HEK293T (cell line): ENCODE results near the gene C2.

Experiments
- CTCF ChIA-PET: fragments of 350-600 bp; formaldehyde crosslinking; extraction: SDS; loops from one replicate; lab custom pipeline; 2021; ENCODE audit warnings: antibody characterized with exemption, inconsistent platforms; lab: Yijun Ruan, JAX
- POLR2A ChIA-PET: fragments of 350-600 bp; formaldehyde crosslinking; extraction: SDS; loops from one replicate; lab custom pipeline; 2020; ENCODE audit warnings: antibody characterized with exemption, inconsistent platforms; lab: Yijun Ruan, JAX
- DNase-seq: peaks from one replicate; pipeline ENCODE4 v3.0.0; 2012; ENCODE audit warnings: mixed read lengths; ENCODE audit errors: extremely low spot score
- ARNT ChIP-seq: fragments of 450-650 bp; IDR thresholded peaks from 2 replicates; pipeline ENCODE4 v1.6.1; 2017; ENCODE audit warnings: mild to moderate bottlenecking
- BHLHE40 ChIP-seq: fragments of 450-650 bp; IDR thresholded peaks from 2 replicates; pipeline ENCODE4 v1.6.1; 2016; ENCODE audit warnings: mild to moderate bottlenecking, moderate library complexity, borderline replicate concordance
- CTBP1 ChIP-seq: fragments of 450-650 bp; IDR thresholded peaks from 2 replicates; pipeline ENCODE4 v1.6.1; 2016; ENCODE audit warnings: borderline replicate concordance
- ELF4 ChIP-seq: fragments of 450-650 bp; IDR thresholded peaks from 2 replicates; pipeline ENCODE4 v1.6.1; 2017; ENCODE audit warnings: antibody characterized with exemption
- FOXA1 ChIP-seq: fragments of 450-650 bp; IDR thresholded peaks from 2 replicates; pipeline ENCODE4 v1.6.1; 2016; ENCODE audit warnings: mild to moderate bottlenecking
- FOXK2 ChIP-seq: fragments of 450-650 bp; IDR thresholded peaks from 2 replicates; pipeline ENCODE4 v1.6.1; 2016; ENCODE audit warnings: mild to moderate bottlenecking
- FOXM1 ChIP-seq: fragments of 450-650 bp; IDR thresholded peaks from 2 replicates; pipeline ENCODE4 v1.6.1; 2017; ENCODE audit warnings: mild to moderate bottlenecking, borderline replicate concordance
- HDGF ChIP-seq: fragments of 450-650 bp; IDR thresholded peaks from 2 replicates; pipeline ENCODE4 v1.6.1; 2017; ENCODE audit warnings: antibody characterized with exemption, borderline replicate concordance
- L3MBTL2 ChIP-seq: fragments of 450-650 bp; conservative IDR thresholded peaks from 2 replicates; pipeline ENCODE4 v1.6.1; 2016; ENCODE audit warnings: mild to moderate bottlenecking
- LEF1 ChIP-seq: fragments of 450-650 bp; IDR thresholded peaks from 2 replicates; pipeline ENCODE4 v1.6.1; 2017; ENCODE audit warnings: mild to moderate bottlenecking, borderline replicate concordance
- NFRKB ChIP-seq: fragments of 450-650 bp; IDR thresholded peaks from 2 replicates; pipeline ENCODE4 v1.6.1; 2016; ENCODE audit warnings: mild to moderate bottlenecking, moderate library complexity
- SP1 ChIP-seq: fragments of 450-650 bp; IDR thresholded peaks from 2 replicates; pipeline ENCODE4 v1.6.1; 2017
- SUZ12 ChIP-seq: fragments of 450-650 bp; IDR thresholded peaks from 2 replicates; pipeline ENCODE4 v1.6.1; 2016; ENCODE audit warnings: mild to moderate bottlenecking
- TARDBP ChIP-seq: fragments of 450-650 bp; IDR thresholded peaks from 2 replicates; pipeline ENCODE4 v1.6.1; 2016
- ZNF384 ChIP-seq: fragments of 450-650 bp; IDR thresholded peaks from 2 replicates; pipeline ENCODE4 v1.6.1; 2016
- TF ChIP-seq, protein P1 (sequence below): fragments of 450-650 bp; IDR thresholded peaks from 2 replicates; pipeline ENCODE4 v1.6.1; 2016

The C2 gene

DNA sequence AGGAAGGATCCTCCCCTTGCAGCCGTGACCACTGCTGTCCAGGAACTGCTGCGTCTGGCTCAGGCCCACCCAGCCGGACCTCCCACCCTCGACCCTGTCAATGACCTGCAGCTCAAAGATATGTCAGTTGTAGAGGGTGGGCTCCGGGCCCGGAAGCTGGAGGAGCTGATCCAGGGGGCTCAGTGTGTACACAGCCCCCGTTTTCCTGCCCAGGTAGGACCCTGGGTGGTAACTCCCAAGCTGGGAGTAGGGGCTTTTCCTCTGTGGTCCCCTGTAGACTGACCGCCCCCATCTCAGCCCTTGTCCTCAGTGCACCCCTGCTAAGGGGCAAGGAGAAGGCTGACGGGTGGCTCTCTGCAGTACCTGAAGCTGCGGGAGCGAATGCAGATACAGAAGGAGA is 40.8 kb downstream of the C2 start:
- TF ChIP-seq SUZ12 (no peak), LEF1 (no peak), FOXA1 (no peak), CTBP1 (no peak), TARDBP (no peak), HDGF (no peak), BHLHE40 (no peak)
- TF ChIP-seq, protein P1, sequence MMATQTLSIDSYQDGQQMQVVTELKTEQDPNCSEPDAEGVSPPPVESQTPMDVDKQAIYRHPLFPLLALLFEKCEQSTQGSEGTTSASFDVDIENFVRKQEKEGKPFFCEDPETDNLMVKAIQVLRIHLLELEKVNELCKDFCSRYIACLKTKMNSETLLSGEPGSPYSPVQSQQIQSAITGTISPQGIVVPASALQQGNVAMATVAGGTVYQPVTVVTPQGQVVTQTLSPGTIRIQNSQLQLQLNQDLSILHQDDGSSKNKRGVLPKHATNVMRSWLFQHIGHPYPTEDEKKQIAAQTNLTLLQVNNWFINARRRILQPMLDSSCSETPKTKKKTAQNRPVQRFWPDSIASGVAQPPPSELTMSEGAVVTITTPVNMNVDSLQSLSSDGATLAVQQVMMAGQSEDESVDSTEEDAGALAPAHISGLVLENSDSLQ, result no peak
- ChIA-PET CTCF (no interaction called here), POLR2A (interaction anchor here (7.0 kb wide), 1 partner anchor 9 kb away, joined by 84 read pairs; the partner anchor contains the start of genes NELFE and SKIC2)
- no peak for DNase-seq

DNA sequence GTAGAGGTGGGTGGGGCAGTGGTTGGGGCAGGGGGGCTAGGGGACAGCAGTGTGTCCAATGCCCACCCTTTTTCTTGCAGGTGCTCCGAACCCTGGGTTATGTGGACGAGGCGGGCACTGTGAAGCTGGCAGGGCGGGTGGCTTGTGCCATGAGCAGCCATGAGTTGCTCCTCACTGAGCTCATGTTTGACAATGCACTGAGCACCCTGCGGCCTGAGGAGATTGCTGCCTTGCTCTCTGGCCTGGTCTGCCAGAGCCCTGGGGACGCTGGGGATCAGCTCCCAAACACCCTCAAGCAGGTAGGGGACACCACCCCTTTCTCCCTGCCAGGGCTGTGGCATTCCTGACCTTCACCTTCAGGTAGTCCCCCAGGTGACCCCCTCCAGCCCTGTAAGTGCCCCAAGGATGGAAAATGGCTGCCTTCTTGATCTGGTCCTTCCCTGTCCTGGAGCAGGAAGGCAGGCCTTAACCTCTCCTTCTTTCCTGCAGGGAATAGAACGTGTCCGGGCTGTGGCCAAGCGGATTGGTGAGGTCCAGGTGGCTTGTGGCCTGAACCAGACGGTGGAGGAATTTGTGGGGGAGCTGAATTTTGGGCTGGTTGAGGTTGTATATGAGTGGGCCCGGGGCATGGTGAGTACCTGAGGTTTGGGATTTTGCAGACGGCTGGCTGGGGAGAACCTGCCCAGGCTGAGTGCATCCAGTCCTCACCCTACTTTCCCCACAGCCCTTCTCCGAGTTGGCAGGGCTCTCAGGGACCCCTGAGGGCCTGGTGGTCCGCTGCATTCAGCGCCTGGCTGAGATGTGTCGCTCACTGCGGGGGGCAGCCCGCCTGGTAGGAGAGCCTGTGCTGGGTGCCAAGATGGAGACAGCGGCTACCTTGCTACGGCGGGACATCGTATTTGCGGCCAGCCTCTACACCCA is 41.5 kb downstream of the C2 start:
- DNase-seq, result no peak
- POLR2A ChIA-PET, result interaction anchor here (1.6 to 7.0 kb wide), 3 partner anchors 9 to 20 kb away, joined by 3 to 84 read pairs (median 18); partner anchors contain the start of genes NELFE and SKIC2
- TF ChIP-seq ELF4, result no peak
- no peak for TF ChIP-seq NFRKB
- CTCF ChIA-PET, result no interaction called here

DNA sequence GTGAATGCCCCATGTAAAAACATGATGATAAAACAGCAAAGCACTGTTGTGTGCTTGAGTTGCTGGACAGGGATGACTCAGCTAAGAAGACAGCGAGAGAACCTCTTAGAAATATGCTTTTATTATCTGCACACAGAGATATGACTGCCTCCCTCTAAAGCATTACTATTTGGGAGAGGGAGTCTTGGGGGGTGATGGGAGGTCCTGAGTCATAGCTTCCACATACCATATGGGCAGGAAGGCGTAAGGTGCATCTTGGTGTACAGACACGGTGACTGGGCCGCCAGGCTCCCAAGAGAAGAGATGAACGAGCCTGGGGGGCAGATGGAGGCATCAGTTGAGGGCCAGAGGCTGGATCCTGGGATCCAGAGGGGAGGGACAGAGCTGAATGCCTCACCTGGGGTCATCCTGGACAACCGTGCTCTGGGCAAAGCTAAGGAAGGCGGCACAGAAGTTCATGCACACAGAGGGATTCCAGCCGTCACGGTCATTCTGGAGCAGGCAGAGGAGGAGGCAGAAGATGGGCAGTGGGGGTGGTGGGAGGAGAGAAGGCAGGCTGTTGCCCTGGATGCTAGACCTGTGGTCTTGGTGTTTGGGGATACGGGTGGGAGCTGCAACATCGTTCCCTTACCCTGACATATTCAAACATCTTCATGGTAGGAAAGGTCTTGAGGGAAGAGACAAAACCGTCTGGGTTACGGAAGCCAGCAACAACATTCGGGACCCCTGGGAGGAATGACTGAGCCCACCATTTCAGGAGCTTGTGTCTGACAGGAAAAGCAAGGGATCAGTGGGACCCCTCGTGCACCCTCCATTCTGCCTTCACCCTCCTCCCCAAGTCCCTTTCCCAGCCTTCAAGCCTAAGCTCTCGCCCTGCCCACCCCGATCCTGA is 42.4 kb downstream of the C2 start:
- ChIA-PET CTCF (interaction anchor here (1.1 kb wide), 1 partner anchor 10 kb away, joined by 3 read pairs; the partner anchor contains the start of gene SKIC2), POLR2A (interaction anchor here (0.8 to 7.0 kb wide), 4 partner anchors 10 to 267 kb away, joined by 3 to 84 read pairs (median 10); partner anchors contain the start of genes ABHD16A, NELFE and SKIC2)
- DNase-seq, result no peak
- no peak for TF ChIP-seq L3MBTL2
- no peak for TF ChIP-seq NFRKB
- no peak for TF ChIP-seq FOXM1
- TF ChIP-seq FOXA1, result no peak
- TF ChIP-seq TARDBP, result no peak
- no peak for TF ChIP-seq LEF1
- TF ChIP-seq, protein P1, result no peak
- no peak for TF ChIP-seq FOXK2
- TF ChIP-seq ZNF384, result no peak
- TF ChIP-seq ELF4, result no peak
- TF ChIP-seq HDGF, result no peak
- no peak for TF ChIP-seq CTBP1
- no peak for TF ChIP-seq ARNT
- TF ChIP-seq SP1, result no peak

DNA sequence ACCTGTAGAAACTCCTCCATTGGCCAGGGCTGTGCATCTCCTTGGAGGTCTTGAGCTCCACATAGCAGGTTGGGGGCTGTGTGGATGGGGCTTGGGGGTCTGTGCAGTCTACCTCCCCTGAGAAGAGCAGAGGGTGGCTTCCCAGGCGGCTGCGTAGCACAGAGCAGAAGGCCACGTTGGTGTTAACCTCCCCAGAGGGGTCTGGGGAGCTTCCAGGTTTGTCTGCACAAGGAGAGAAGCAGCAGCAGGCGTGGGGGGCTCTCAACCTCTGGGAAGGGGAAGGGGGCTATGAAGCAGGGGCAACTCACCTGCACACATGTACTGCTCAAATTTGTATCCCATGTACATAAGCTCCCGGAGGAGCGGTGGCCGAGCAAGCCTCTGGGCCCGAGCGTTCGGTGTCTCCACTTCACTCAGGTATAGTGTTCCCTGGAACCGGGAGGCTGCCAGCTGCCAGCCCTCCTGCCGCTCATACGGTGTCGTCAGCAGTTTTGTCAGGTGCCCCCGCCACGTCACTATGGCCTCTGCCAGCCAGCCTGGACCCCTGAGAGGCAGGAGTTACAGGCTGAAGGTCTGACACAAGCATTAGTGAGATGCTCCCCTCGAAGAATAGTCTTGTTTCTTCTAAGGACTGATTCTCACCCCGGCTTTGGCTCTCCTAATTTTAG is 43.2 kb downstream of the C2 start:
- no peak for TF ChIP-seq ZNF384
- TF ChIP-seq L3MBTL2, result no peak
- no peak for TF ChIP-seq CTBP1
- no peak for TF ChIP-seq ARNT
- no peak for TF ChIP-seq FOXM1
- no peak for TF ChIP-seq BHLHE40
- no peak for TF ChIP-seq HDGF
- TF ChIP-seq NFRKB, result no peak
- TF ChIP-seq ELF4, result no peak
- no peak for TF ChIP-seq SUZ12
- TF ChIP-seq FOXA1, result no peak
- TF ChIP-seq, protein P1, result no peak
- TF ChIP-seq FOXK2, result no peak
- DNase-seq, result no peak
- ChIA-PET CTCF (interaction anchor here (1.1 kb wide), 1 partner anchor 11 kb away, joined by 3 read pairs; the partner anchor contains the start of gene SKIC2), POLR2A (interaction anchor here (0.8 to 7.0 kb wide), 9 partner anchors 11 to 268 kb away, joined by 3 to 84 read pairs (median 6); partner anchors contain the start of genes ABHD16A, AGPAT1, EHMT2 and NELFE)
